Measurements from ENCODE around the gene HSPG2. TPM values are rescaled to one million over a fixed set of nuclear protein-coding genes. Genes with fewer than 3 reads are reported as not detected.

The HSPG2 gene
- total RNA-seq, 1 donor, result 265 TPM

- Histone ChIP-seq H3K4me2 (ENCODE audit: insufficient read depth, low read length) (peak overlapping the region; percentile 79), H3K79me2 (ENCODE audit: insufficient read depth, low read length) (no peaks in the 10 kb centered on the region), H3K9me3 (ENCODE audit: low read depth, low read length) (no peaks in the 10 kb centered on the region), H4K20me1 (ENCODE audit: insufficient read depth, low read length) (no peaks in the 10 kb centered on the region), H3K27me3 (ENCODE audit: insufficient read depth, low read length) (no peaks in the 10 kb centered on the region), H3K27ac (ENCODE audit: low read depth, low read length) (no peak overlapping the region), H3K4me3 (ENCODE audit: insufficient read depth, low read length) (peak overlapping the region; percentile 57), H2AFZ (ENCODE audit: low read length) (no peak overlapping the region), H3K4me1 (ENCODE audit: insufficient read depth, low read length) (peaks cover 14% of the 10 kb centered on the region), H3K36me3 (ENCODE audit: insufficient read depth, low read length) (peaks cover 5% of the 10 kb centered on the region)
- peak; percentile 87 for DNase-seq (ENCODE audit: insufficient read length, low spot score, missing footprints)
- TF ChIP-seq CTCF (IDR thresholded peaks at IDR 0.05; ENCODE audit: extremely low read depth, low read depth, low read length), result no peak
Measured at GRCh38 chr1:21814241-21814918, 122.7 kb downstream of the HSPG2 start.

GRCh38 chr1:21813542-21813941, 123.6 kb downstream of the HSPG2 start:
- no peaks in the 10 kb centered on the region for H3K27me3 ChIP-seq (ENCODE audit: insufficient read depth, low read length)
- no peak overlapping the region for H3K4me3 ChIP-seq (ENCODE audit: insufficient read depth, low read length)
- H4K20me1 ChIP-seq (ENCODE audit: insufficient read depth, low read length), result no peaks in the 10 kb centered on the region
- peaks cover 14% of the 10 kb centered on the region for H3K4me1 ChIP-seq (ENCODE audit: insufficient read depth, low read length)
- no peaks in the 10 kb centered on the region for H3K9me3 ChIP-seq (ENCODE audit: low read depth, low read length)
- TF ChIP-seq CTCF (IDR thresholded peaks at IDR 0.05; ENCODE audit: extremely low read depth, low read depth, low read length), result no peak
- peaks cover 4% of the 10 kb centered on the region for H3K36me3 ChIP-seq (ENCODE audit: insufficient read depth, low read length)
- H3K27ac ChIP-seq (ENCODE audit: low read depth, low read length), result no peak overlapping the region
- H2AFZ ChIP-seq (ENCODE audit: low read length), result no peak overlapping the region
- DNase-seq (ENCODE audit: insufficient read length, low spot score, missing footprints), result no peak
- H3K79me2 ChIP-seq (ENCODE audit: insufficient read depth, low read length), result no peaks in the 10 kb centered on the region
- no peak overlapping the region for H3K4me2 ChIP-seq (ENCODE audit: insufficient read depth, low read length)

- peaks cover 7% of the 10 kb centered on the region for H3K4me1 ChIP-seq (ENCODE audit: insufficient read depth, low read length)
- H3K4me3 ChIP-seq (ENCODE audit: insufficient read depth, low read length), result no peak within 1 kb of the TSS
- no peaks in the 10 kb centered on the region for H3K36me3 ChIP-seq (ENCODE audit: insufficient read depth, low read length)
- no peak within 1 kb of the TSS for H3K4me2 ChIP-seq (ENCODE audit: insufficient read depth, low read length)
- TF ChIP-seq CTCF (IDR thresholded peaks at IDR 0.05; ENCODE audit: extremely low read depth, low read depth, low read length), result no peak
- H3K27me3 ChIP-seq (ENCODE audit: insufficient read depth, low read length), result no peaks in the 10 kb centered on the region
- H3K27ac ChIP-seq (ENCODE audit: low read depth, low read length), result no peak within 1 kb of the TSS
- no peaks in the 10 kb centered on the region for H3K9me3 ChIP-seq (ENCODE audit: low read depth, low read length)
- H4K20me1 ChIP-seq (ENCODE audit: insufficient read depth, low read length), result no peaks in the 10 kb centered on the region
- H3K79me2 ChIP-seq (ENCODE audit: insufficient read depth, low read length), result no peaks in the 10 kb centered on the region
- no peak within 1 kb of the TSS for H2AFZ ChIP-seq (ENCODE audit: low read length)
- peak; percentile 75 for DNase-seq (ENCODE audit: insufficient read length, low spot score, missing footprints)
Measured at GRCh38 chr1:21811875-21812305, 125.2 kb downstream of the HSPG2 start, which contains the start of gene LDLRAD2. LDLRAD2 (plus strand) TSS chr1:21812265; CDS start chr1:21812452, 187 bp downstream.

GRCh38 chr1:21804536-21804935, 132.6 kb downstream of the HSPG2 start:
- no peak overlapping the region for H3K27ac ChIP-seq (ENCODE audit: low read depth, low read length)
- H3K4me3 ChIP-seq (ENCODE audit: insufficient read depth, low read length), result no peak overlapping the region
- H3K4me1 ChIP-seq (ENCODE audit: insufficient read depth, low read length), result no peaks in the 10 kb centered on the region
- no peaks in the 10 kb centered on the region for H4K20me1 ChIP-seq (ENCODE audit: insufficient read depth, low read length)
- no peak overlapping the region for H3K4me2 ChIP-seq (ENCODE audit: insufficient read depth, low read length)
- H3K36me3 ChIP-seq (ENCODE audit: insufficient read depth, low read length), result no peaks in the 10 kb centered on the region
- no peak for TF ChIP-seq CTCF (IDR thresholded peaks at IDR 0.05; ENCODE audit: extremely low read depth, low read depth, low read length)
- no peak for DNase-seq (ENCODE audit: insufficient read length, low spot score, missing footprints)
- no peaks in the 10 kb centered on the region for H3K9me3 ChIP-seq (ENCODE audit: low read depth, low read length)
- H3K79me2 ChIP-seq (ENCODE audit: insufficient read depth, low read length), result no peaks in the 10 kb centered on the region
- no peaks in the 10 kb centered on the region for H3K27me3 ChIP-seq (ENCODE audit: insufficient read depth, low read length)
- no peak overlapping the region for H2AFZ ChIP-seq (ENCODE audit: low read length)
